BJ (cell line): ENCODE results near the gene VPS26C. TPM values are rescaled to one million over a fixed set of nuclear protein-coding genes. Genes with fewer than 3 reads are reported as not detected.

Experiments
- CTCF ChIA-PET: fragments of 350-600 bp; formaldehyde crosslinking; extraction: SDS; loops from one replicate; lab custom pipeline; 2021; ENCODE audit warnings: antibody characterized with exemption, inconsistent platforms; lab: Yijun Ruan, JAX
- POLR2A ChIA-PET: fragments of 300-600 bp; sonication (Branson Sonifier 250); formaldehyde crosslinking; extraction: SDS; loops from one replicate; lab custom pipeline; 2021; ENCODE audit warnings: antibody characterized with exemption; lab: Charles Lee
- DNase-seq: peaks from one replicate; pipeline ENCODE4 v3.0.0-alpha.2; 2011; ENCODE audit warnings: low read depth
- H3K27me3 ChIP-seq: 2 replicates; pipeline ENCODE4 v1.6.0; 2011; ENCODE audit warnings: low read length; ENCODE audit not compliant: control insufficient read depth, insufficient read depth
- H3K36me3 ChIP-seq: 2 replicates; pipeline ENCODE4 v1.5.1; 2011; ENCODE audit warnings: low read length; ENCODE audit not compliant: control insufficient read depth, insufficient read depth
- H3K4me3 ChIP-seq: 2 replicates; pipeline ENCODE4 v1.5.1; 2011; ENCODE audit warnings: low read depth, mild to moderate bottlenecking, control low read depth, low read length
- polyA plus RNA-seq: library from polyadenylated mRNA; depleted of rRNA; stranded (reverse); fragments of >200 nt; gene quantifications from 2 replicates; pipeline ENCODE4 v1.2.3, GENCODE V29; 2011
- TF ChIP-seq, protein P1 (sequence below): IDR thresholded peaks from 2 replicates; pipeline ENCODE4 v1.5.1; 2011; ENCODE audit warnings: low read depth, mild to moderate bottlenecking, control low read depth, inconsistent platforms, low read length, moderate library complexity; ENCODE audit not compliant: insufficient read depth

VPS26C gene
- polyA plus RNA-seq, 1 experiment: 63.3 TPM

DNA sequence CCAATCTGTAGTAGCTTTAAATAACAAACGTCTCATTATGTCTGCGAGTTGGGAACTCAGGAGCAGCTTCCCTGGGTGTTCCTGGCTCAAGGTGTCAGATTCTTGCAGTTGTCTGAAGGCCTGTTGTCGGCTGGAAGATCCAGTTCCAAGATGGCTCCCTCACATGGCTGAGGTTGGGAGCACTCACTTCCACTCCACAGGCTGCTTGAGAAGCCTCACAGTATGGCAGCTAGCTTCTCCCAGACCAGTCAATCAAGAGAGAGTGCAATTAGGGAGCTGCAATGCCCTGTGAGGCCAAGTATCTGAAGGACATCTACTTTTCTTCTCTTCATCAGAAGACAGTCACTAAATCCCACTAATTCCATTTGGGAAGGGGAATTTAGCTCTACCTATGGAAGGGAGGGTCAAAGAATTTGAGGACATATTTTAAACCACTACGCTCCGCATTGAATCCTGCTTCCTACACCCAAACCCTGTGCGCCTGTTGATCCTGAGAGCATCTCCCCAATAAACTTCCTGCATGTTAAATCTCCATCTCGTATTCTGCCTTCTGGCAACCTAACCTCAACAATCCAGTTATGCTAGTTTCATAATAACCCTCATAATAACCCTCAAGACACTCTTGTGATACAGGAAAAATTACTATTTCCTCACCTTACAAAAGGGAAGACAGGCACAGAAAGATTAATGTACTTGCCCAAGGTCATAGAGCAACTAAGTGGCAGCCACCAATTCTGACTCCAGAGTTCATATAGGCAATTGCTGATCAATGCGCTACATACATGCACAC lies 3.6 kb upstream of the VPS26C start:
- ChIA-PET CTCF (no interaction called here), POLR2A (no interaction called here)
- TF ChIP-seq, protein P1, sequence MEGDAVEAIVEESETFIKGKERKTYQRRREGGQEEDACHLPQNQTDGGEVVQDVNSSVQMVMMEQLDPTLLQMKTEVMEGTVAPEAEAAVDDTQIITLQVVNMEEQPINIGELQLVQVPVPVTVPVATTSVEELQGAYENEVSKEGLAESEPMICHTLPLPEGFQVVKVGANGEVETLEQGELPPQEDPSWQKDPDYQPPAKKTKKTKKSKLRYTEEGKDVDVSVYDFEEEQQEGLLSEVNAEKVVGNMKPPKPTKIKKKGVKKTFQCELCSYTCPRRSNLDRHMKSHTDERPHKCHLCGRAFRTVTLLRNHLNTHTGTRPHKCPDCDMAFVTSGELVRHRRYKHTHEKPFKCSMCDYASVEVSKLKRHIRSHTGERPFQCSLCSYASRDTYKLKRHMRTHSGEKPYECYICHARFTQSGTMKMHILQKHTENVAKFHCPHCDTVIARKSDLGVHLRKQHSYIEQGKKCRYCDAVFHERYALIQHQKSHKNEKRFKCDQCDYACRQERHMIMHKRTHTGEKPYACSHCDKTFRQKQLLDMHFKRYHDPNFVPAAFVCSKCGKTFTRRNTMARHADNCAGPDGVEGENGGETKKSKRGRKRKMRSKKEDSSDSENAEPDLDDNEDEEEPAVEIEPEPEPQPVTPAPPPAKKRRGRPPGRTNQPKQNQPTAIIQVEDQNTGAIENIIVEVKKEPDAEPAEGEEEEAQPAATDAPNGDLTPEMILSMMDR: no peak
- DNase-seq: no peak
- Histone ChIP-seq H3K27me3 (no peaks in the 10 kb centered on the region), H3K36me3 (no peaks in the 10 kb centered on the region), H3K4me3 (no peak overlapping the region)

- POLR2A ChIA-PET: no interaction called here
- Histone ChIP-seq H3K27me3 (no peaks in the 10 kb centered on the region), H3K36me3 (no peaks in the 10 kb centered on the region), H3K4me3 (no peak overlapping the region)
- CTCF ChIA-PET: no interaction called here
- TF ChIP-seq, protein P1: no peak
- no peak for DNase-seq
Measured at GRCh38 chr21:37269481-37269880, 2.3 kb upstream of the VPS26C start.

GRCh38 chr21:37268186-37268503 lies 1.0 kb upstream of the VPS26C start:
- no peak for DNase-seq
- Histone ChIP-seq H3K4me3 (peak overlapping the region; percentile 88), H3K27me3 (no peaks in the 10 kb centered on the region), H3K36me3 (no peaks in the 10 kb centered on the region)
- CTCF ChIA-PET: no interaction called here
- TF ChIP-seq, protein P1: no peak
- POLR2A ChIA-PET: no interaction called here

- POLR2A ChIA-PET: interaction anchor here (0.9 to 1.2 kb wide), 2 partner anchors 100 to 143 kb away, joined by 3 to 5 read pairs; no protein-coding TSS in a partner anchor
- TF ChIP-seq, protein P1: no peak
- Histone ChIP-seq H3K27me3 (no peaks in the 10 kb centered on the region), H3K36me3 (no peaks in the 10 kb centered on the region), H3K4me3 (peak overlapping the region; percentile 88)
- no peak for DNase-seq
- CTCF ChIA-PET: interaction anchor here (0.6 to 1.0 kb wide), 2 partner anchors 8 to 9 kb away, joined by 3 to 4 read pairs; no protein-coding TSS in a partner anchor
Measured at GRCh38 chr21:37266515-37267221, 466 bp downstream of the VPS26C start.

DNA sequence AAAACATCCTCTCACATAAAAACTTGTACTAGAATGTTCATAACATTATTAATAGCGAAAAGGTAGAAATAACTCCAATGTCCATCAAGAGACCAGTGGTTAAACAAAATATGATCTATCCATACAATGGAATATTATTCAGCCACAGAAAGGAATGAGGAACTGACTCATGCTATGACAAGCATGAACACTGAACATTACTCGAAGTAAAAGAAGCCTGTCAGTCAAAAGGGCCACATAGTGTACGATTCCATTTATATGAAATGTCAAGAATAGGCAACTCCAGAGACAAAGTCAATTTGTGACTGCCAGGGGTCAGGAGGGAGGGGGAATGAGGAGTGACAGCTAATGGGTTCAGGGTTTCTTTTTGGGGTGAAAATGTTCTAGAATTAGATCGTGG lies 2.3 kb downstream of the VPS26C start:
- TF ChIP-seq, protein P1: no peak
- POLR2A ChIA-PET: no interaction called here
- Histone ChIP-seq H3K4me3 (no peak overlapping the region), H3K36me3 (no peaks in the 10 kb centered on the region), H3K27me3 (no peaks in the 10 kb centered on the region)
- DNase-seq: no peak
- CTCF ChIA-PET: interaction anchor here (2.2 kb wide), 1 partner anchor 14 kb away, joined by 10 read pairs; no protein-coding TSS in a partner anchor
